Neural cell (in vitro differentiated cells): ENCODE measurements around the gene GRB14.

Experiments used
- EP300 ChIP-seq: fragments of 450-650 bp; conservative IDR thresholded peaks from 2 replicates; pipeline ENCODE4 v1.6.1; 2014; ENCODE audit warnings: antibody characterized with exemption, mild to moderate bottlenecking, moderate library complexity; ENCODE audit not compliant: poor library complexity, severe bottlenecking
- EZH2 ChIP-seq: fragments of 200-600, 300-800 bp; shearing (Covaris generic), sonication (generic); IDR thresholded peaks from 2 replicates; pipeline ENCODE4 v1.6.1; 2014; ENCODE audit warnings: antibody characterized with exemption, low read length, borderline replicate concordance, mild to moderate bottlenecking; ENCODE audit not compliant: insufficient read depth, poor library complexity, severe bottlenecking
- MXI1 ChIP-seq: fragments of 450-650 bp; conservative IDR thresholded peaks from 2 replicates; pipeline ENCODE4 v1.6.1; 2014; ENCODE audit warnings: antibody characterized with exemption, mild to moderate bottlenecking; ENCODE audit not compliant: poor library complexity, severe bottlenecking
- POLR2AphosphoS5 ChIP-seq: IDR thresholded peaks from 2 replicates; pipeline ENCODE4 v1.6.1; 2012
- RAD21 ChIP-seq: fragments of 450-650 bp; conservative IDR thresholded peaks from 2 replicates; pipeline ENCODE4 v1.6.1; 2014; ENCODE audit warnings: antibody characterized with exemption, mild to moderate bottlenecking, moderate library complexity
- SMC3 ChIP-seq: fragments of 450-650 bp; conservative IDR thresholded peaks from 2 replicates; pipeline ENCODE4 v1.6.1; 2014; ENCODE audit warnings: antibody characterized with exemption, mild to moderate bottlenecking, moderate library complexity; ENCODE audit not compliant: poor library complexity
- TAF1 ChIP-seq: IDR thresholded peaks from 2 replicates; pipeline ENCODE4 v1.6.1; 2012; ENCODE audit warnings: low read depth
- TF ChIP-seq, protein P1 (sequence below): fragments of 450-650 bp; IDR thresholded peaks from 2 replicates; pipeline ENCODE4 v1.5.1; 2014; ENCODE audit warnings: antibody characterized with exemption, mild to moderate bottlenecking, moderate library complexity; ENCODE audit not compliant: poor library complexity, severe bottlenecking
- TF ChIP-seq, protein P2 (sequence below): IDR thresholded peaks from 2 replicates; pipeline ENCODE4 v1.6.1; 2012; ENCODE audit warnings: borderline replicate concordance

DNA sequence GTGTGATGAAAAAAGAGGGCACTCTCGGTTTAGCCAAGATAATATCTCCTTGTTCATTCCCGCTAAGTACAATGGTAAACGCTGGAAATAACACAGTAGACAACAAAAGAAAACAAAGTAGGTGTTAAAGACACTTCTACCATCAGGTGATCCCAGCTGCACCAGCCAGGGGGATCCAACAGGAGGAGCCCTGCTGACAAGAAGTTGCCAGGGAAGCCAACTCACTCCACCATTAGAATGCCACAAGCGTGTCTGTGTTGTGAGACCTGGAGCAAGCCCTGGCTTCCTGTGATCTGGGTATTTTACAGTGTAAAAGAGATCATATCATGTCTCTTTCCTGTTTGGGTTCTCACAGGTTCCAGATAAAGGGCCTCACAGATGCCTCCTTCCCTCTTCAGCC is 117.0 kb downstream of the GRB14 start:
- TF ChIP-seq, protein P1, sequence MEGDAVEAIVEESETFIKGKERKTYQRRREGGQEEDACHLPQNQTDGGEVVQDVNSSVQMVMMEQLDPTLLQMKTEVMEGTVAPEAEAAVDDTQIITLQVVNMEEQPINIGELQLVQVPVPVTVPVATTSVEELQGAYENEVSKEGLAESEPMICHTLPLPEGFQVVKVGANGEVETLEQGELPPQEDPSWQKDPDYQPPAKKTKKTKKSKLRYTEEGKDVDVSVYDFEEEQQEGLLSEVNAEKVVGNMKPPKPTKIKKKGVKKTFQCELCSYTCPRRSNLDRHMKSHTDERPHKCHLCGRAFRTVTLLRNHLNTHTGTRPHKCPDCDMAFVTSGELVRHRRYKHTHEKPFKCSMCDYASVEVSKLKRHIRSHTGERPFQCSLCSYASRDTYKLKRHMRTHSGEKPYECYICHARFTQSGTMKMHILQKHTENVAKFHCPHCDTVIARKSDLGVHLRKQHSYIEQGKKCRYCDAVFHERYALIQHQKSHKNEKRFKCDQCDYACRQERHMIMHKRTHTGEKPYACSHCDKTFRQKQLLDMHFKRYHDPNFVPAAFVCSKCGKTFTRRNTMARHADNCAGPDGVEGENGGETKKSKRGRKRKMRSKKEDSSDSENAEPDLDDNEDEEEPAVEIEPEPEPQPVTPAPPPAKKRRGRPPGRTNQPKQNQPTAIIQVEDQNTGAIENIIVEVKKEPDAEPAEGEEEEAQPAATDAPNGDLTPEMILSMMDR: no peak
- TF ChIP-seq SMC3: no peak
- no peak for TF ChIP-seq POLR2AphosphoS5
- TF ChIP-seq EP300: no peak
- no peak for TF ChIP-seq EZH2
- no peak for TF ChIP-seq RAD21
- no peak for TF ChIP-seq MXI1
- no peak for TF ChIP-seq TAF1
- TF ChIP-seq, protein P2, sequence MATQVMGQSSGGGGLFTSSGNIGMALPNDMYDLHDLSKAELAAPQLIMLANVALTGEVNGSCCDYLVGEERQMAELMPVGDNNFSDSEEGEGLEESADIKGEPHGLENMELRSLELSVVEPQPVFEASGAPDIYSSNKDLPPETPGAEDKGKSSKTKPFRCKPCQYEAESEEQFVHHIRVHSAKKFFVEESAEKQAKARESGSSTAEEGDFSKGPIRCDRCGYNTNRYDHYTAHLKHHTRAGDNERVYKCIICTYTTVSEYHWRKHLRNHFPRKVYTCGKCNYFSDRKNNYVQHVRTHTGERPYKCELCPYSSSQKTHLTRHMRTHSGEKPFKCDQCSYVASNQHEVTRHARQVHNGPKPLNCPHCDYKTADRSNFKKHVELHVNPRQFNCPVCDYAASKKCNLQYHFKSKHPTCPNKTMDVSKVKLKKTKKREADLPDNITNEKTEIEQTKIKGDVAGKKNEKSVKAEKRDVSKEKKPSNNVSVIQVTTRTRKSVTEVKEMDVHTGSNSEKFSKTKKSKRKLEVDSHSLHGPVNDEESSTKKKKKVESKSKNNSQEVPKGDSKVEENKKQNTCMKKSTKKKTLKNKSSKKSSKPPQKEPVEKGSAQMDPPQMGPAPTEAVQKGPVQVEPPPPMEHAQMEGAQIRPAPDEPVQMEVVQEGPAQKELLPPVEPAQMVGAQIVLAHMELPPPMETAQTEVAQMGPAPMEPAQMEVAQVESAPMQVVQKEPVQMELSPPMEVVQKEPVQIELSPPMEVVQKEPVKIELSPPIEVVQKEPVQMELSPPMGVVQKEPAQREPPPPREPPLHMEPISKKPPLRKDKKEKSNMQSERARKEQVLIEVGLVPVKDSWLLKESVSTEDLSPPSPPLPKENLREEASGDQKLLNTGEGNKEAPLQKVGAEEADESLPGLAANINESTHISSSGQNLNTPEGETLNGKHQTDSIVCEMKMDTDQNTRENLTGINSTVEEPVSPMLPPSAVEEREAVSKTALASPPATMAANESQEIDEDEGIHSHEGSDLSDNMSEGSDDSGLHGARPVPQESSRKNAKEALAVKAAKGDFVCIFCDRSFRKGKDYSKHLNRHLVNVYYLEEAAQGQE: no peak
